Keratinocyte (primary cell): ENCODE results near the gene FBRS.

Source experiments
- EZH2 ChIP-seq: IDR thresholded peaks from one replicate; pipeline ENCODE4 v1.6.1; 2012; ENCODE audit warnings: inconsistent platforms, mild to moderate bottlenecking, low read length, moderate library complexity
- TF ChIP-seq, protein P1 (sequence below), 3 experiments: IDR thresholded peaks in 1 of 3; conservative IDR thresholded peaks in 1 of 3; optimal IDR thresholded peaks in 1 of 3; 2 replicates in 2 of 3; 3 replicates in 1 of 3; pipeline versions ENCODE3 to v1.5.1; 2011; ENCODE audit warnings: low read length in 3 of 3, mild to moderate bottlenecking in 3 of 3, moderate library complexity in 2 of 3, control low read depth in 1 of 3, inconsistent platforms in 1 of 3; ENCODE audit not compliant: insufficient read depth in 2 of 3; ENCODE audit errors: extremely low read depth in 1 of 3

- TF ChIP-seq, protein P1, sequence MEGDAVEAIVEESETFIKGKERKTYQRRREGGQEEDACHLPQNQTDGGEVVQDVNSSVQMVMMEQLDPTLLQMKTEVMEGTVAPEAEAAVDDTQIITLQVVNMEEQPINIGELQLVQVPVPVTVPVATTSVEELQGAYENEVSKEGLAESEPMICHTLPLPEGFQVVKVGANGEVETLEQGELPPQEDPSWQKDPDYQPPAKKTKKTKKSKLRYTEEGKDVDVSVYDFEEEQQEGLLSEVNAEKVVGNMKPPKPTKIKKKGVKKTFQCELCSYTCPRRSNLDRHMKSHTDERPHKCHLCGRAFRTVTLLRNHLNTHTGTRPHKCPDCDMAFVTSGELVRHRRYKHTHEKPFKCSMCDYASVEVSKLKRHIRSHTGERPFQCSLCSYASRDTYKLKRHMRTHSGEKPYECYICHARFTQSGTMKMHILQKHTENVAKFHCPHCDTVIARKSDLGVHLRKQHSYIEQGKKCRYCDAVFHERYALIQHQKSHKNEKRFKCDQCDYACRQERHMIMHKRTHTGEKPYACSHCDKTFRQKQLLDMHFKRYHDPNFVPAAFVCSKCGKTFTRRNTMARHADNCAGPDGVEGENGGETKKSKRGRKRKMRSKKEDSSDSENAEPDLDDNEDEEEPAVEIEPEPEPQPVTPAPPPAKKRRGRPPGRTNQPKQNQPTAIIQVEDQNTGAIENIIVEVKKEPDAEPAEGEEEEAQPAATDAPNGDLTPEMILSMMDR (optimal IDR thresholded peaks at IDR 0.05 in 1 of 3, IDR thresholded peaks at IDR 0.05 in 1 of 3, conservative IDR thresholded peaks at IDR 0.05 in 1 of 3; ENCODE audit: extremely low read depth in 1 of 3, insufficient read depth in 2 of 3, low read length in 3 of 3): no peak
- no peak for TF ChIP-seq EZH2
Measured at GRCh38 chr16:30665830-30666190, 7.6 kb downstream of the FBRS start.
